Stimulated activated CD8-positive, alpha-beta memory T cell treated with anti-CD3 and anti-CD28 coated beads, Interleukin-2, amount 100 ng/mL, for 48 hours (primary cell): ENCODE data around the gene CST6.

ENCODE experiments used
- DNase-seq, 2 donors: peaks; one replicate each; pipeline ENCODE4 v3.0.0-alpha.2; 2020; ENCODE audit warnings: low read depth in 2 of 2

The CST6 gene

GRCh38 chr11:66011785-66012303 lies at the start of gene CST6:
Gene CST6 (plus strand): TSS chr11:66012008. CDS start chr11:66012045, 37 bp downstream.
- no peak for DNase-seq

GRCh38 chr11:65962141-65962564 lies 49.7 kb upstream of the CST6 start:
- no peak for DNase-seq

- no peak for DNase-seq
Measured at GRCh38 chr11:65964906-65965305, 46.9 kb upstream of the CST6 start.

- DNase-seq = no peak
Measured at GRCh38 chr11:65965986-65966762, 45.6 kb upstream of the CST6 start.

- DNase-seq = no peak
Measured at GRCh38 chr11:65967329-65967934, 44.4 kb upstream of the CST6 start.

GRCh38 chr11:65968600-65969482 lies 43.0 kb upstream of the CST6 start:
- no peak for DNase-seq

GRCh38 chr11:65972116-65972515 lies 39.7 kb upstream of the CST6 start:
- DNase-seq = no peak

- DNase-seq = no peak
Measured at GRCh38 chr11:65973439-65974110, 38.2 kb upstream of the CST6 start.

GRCh38 chr11:65975771-65976170 lies 36.0 kb upstream of the CST6 start:
- no peak for DNase-seq

GRCh38 chr11:65976216-65977176 lies 35.3 kb upstream of the CST6 start:
- DNase-seq = no peak

- DNase-seq = no peak
Measured at GRCh38 chr11:65977621-65978390, 34.0 kb upstream of the CST6 start.

- DNase-seq = no peak
Measured at GRCh38 chr11:65978391-65979238, 33.2 kb upstream of the CST6 start.

- DNase-seq = no peak
Measured at GRCh38 chr11:65979261-65979759, 32.5 kb upstream of the CST6 start.

- DNase-seq = no peak
Measured at GRCh38 chr11:65981101-65981740, 30.6 kb upstream of the CST6 start.

- no peak for DNase-seq
Measured at GRCh38 chr11:65981972-65982823, 29.6 kb upstream of the CST6 start.

- no peak for DNase-seq
Measured at GRCh38 chr11:65982824-65983588, 28.8 kb upstream of the CST6 start.
